CD4-positive, CD25-positive, alpha-beta regulatory T cell (primary cell): ENCODE measurements around the gene IFNAR2. TPM values are rescaled to one million over a fixed set of nuclear protein-coding genes. Genes with fewer than 3 reads are reported as not detected.
A peak's percentile ranks its signal among the peaks of the same experiment; 100 is the strongest.

Experiments
- ATAC-seq, 2 donors: fragments of 150-1000 bp; cut with Tn5 transposase; one replicate each; pipeline ENCODE4 v1.10.0; 2021; ENCODE audit warnings: low read depth in 2 of 2, moderate number of reproducible peaks in 2 of 2, moderate library complexity in 1 of 2
- DNase-seq, 3 donors: peaks; one replicate each; pipeline versions ENCODE4 v3.0.0 to v3.0.0-alpha.2; 2012 to 2022; ENCODE audit warnings: mixed read lengths in 1 of 3
- H3K27ac ChIP-seq: one replicate; pipeline ENCODE4 v1.7.0; 2013; ENCODE audit warnings: mild to moderate bottlenecking, low read length; ENCODE audit not compliant: insufficient read depth, poor library complexity, severe bottlenecking
- H3K27me3 ChIP-seq: one replicate; pipeline ENCODE4 v1.7.0; 2013; ENCODE audit warnings: low read length; ENCODE audit not compliant: control insufficient read depth, insufficient read depth
- H3K36me3 ChIP-seq: one replicate; pipeline ENCODE4 v1.7.0; 2013; ENCODE audit warnings: mild to moderate bottlenecking, low read length, moderate library complexity; ENCODE audit not compliant: control insufficient read depth, insufficient read depth
- H3K4me1 ChIP-seq: 2 replicates; pipeline ENCODE4 v1.7.0; 2013; ENCODE audit warnings: mild to moderate bottlenecking, low read length; ENCODE audit not compliant: insufficient read depth, control insufficient read depth, poor library complexity, severe bottlenecking
- H3K4me3 ChIP-seq: one replicate; pipeline ENCODE4 v1.7.0; 2013; ENCODE audit warnings: low read depth, mild to moderate bottlenecking, low read length, moderate library complexity
- H3K9me3 ChIP-seq, 2 experiments: 1 replicate in 1 of 2; 2 replicates in 1 of 2; pipeline ENCODE4 v1.7.0; 2013; ENCODE audit warnings: low read length in 2 of 2, mild to moderate bottlenecking in 1 of 2, moderate library complexity in 1 of 2; ENCODE audit not compliant: control insufficient read depth in 2 of 2
- H3K27ac Mint-ChIP-seq, 3 donors: one replicate each; pipeline ENCODE4 v1.8.0; 2020 to 2022; ENCODE audit warnings: mild to moderate bottlenecking in 3 of 3, mixed read lengths in 3 of 3, moderate library complexity in 2 of 3
- H3K27me3 Mint-ChIP-seq: one replicate; pipeline ENCODE4 v1.8.0; 2022; ENCODE audit warnings: mild to moderate bottlenecking, mixed read lengths
- H3K36me3 Mint-ChIP-seq: one replicate; pipeline ENCODE4 v1.8.0; 2020; ENCODE audit warnings: mixed read lengths
- H3K4me1 Mint-ChIP-seq, 4 donors: one replicate each; pipeline ENCODE4 v1.8.0; 2020 to 2022; ENCODE audit warnings: mixed read lengths in 4 of 4, mild to moderate bottlenecking in 1 of 4
- H3K4me3 Mint-ChIP-seq, 4 donors: one replicate each; pipeline ENCODE4 v1.8.0; 2020 to 2022; ENCODE audit warnings: mild to moderate bottlenecking in 4 of 4, mixed read lengths in 4 of 4, moderate library complexity in 3 of 4
- H3K9me3 Mint-ChIP-seq, 7 donors: one replicate each; pipeline ENCODE4 v1.8.0; 2020 to 2022; ENCODE audit warnings: mixed read lengths in 7 of 7, mild to moderate bottlenecking in 3 of 7, moderate library complexity in 2 of 7
- polyA plus RNA-seq, 4 donors: library from polyadenylated mRNA; unstranded; fragments of 300-500 nt; fragmentation: Illumina TruSeq; gene quantifications; one replicate each; pipeline ENCODE4 v1.2.3, GENCODE V29; 2021
- total RNA-seq: library from RNA; stranded (reverse); gene quantifications from one replicate; pipeline ENCODE4 v1.2.3, GENCODE V29; 2022

IFNAR2 gene
- total and polyA plus RNA-seq, 5 donors from 2014 or later: 56.9 to 121 (median 111) TPM

DNA sequence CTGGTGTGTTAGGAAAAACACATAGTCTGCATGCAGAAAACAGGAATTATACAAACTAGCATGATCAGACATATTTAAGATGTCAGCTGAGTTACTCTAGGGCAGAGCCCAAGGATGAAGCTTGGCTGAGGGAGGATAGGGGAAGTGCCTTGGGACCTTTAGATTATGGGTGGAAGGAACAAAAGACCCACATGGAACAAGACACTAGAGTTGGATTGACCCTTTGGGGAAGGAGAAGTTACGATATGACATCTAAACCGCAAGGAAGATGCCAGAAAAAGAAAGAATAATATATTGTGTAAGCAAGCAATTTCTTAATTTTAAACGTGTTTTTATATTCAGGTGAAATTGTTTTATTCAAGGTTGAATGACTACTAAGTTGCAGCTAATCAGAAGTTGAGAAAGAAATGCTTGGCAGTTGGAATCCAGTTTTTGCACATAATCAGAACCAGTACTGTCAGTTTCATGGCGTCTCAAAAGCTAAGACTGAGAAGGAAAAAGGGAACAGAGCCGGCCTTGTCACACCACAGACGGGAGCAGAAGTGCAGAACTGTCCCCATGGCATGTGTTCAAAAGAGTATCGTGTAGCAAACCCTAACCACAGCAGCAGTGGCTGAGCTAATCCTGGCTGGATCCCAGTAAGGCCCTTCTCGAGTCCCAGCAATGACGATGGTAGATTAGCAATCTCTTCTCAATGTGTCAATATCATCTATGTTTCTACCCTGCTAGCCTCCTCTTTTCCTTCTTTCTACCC lies 31.2 kb upstream of the IFNAR2 start:
- Histone ChIP-seq H3K27ac (no peak overlapping the region), H3K9me3 (no peaks in the 10 kb centered on the region), H3K4me3 (no peak overlapping the region), H3K27me3 (no peaks in the 10 kb centered on the region), H3K36me3 (no peaks in the 10 kb centered on the region), H3K4me1 (peaks cover 16% of the 10 kb centered on the region)
- Mint-ChIP-seq H3K36me3 (no peaks in the 10 kb centered on the region), H3K4me1 (peaks cover 17 to 44% (median 32%) of the 10 kb centered on the region in 4 donors), H3K9me3 (no peaks in the 10 kb centered on the region), H3K4me3 (no peak overlapping the region), H3K27me3 (peaks cover 25% of the 10 kb centered on the region), H3K27ac (no peak overlapping the region)
- ATAC-seq (no peak), DNase-seq (no peak)

DNA sequence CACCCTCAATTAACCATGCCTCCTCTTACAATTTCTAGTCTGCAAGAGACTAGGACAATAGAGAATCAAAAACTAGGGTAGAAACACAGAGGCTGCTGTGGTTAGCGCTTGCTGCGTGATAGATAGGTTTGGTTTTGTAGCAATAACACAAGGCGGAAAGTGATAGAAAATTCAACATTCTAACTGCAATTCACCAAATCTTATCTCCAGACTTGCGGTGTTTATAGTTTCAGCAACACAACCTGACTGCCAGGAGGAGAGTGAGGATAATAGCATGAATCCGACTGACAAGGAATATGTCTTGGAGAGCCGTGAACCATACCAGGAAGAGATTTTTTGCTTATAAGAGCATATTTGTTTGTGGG lies 30.7 kb upstream of the IFNAR2 start:
- Mint-ChIP-seq H3K27ac (no peak overlapping the region), H3K27me3 (peaks cover 21% of the 10 kb centered on the region), H3K4me1 (peaks cover 17 to 50% (median 34%) of the 10 kb centered on the region in 4 donors), H3K9me3 (no peaks in the 10 kb centered on the region), H3K36me3 (no peaks in the 10 kb centered on the region), H3K4me3 (no peak overlapping the region)
- H3K27ac ChIP-seq: no peak overlapping the region
- DNase-seq (no peak), ATAC-seq (no peak)
- H3K36me3 ChIP-seq: no peaks in the 10 kb centered on the region
- H3K4me1 ChIP-seq: peaks cover 16% of the 10 kb centered on the region
- H3K4me3 ChIP-seq: no peak overlapping the region
- H3K9me3 ChIP-seq: no peaks in the 10 kb centered on the region
- no peaks in the 10 kb centered on the region for H3K27me3 ChIP-seq

DNA sequence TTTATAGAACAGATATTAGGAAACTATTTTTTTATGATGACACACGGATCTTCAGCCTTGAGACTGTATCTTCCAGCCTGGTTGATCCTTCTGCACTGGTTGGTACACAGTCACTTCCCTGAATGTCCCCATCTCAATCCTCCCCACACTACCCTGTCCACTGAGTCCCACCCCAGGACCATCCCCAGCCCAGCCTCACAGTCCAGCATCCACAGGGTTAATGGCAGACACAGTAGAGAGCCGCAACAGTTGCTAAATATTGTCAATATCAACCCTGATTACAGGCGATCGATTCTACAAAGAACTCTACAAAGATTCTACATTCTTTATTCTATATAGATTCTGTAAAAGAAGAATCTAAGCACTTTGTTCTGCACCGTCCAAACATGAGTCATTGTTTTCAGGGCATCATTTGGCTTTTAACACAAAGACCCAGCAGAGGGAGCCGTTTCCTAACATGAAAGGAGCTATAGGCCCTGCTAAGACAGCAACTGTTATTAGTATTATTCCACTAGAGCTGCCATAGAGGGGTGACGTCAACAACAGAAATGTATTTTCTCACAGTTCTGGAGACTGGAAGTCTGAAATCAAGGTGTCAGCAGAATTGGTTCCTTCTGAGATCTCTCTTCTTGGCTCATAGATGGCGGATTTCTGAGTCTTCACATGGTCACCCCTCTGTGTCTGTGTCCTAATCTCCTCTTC lies 30.1 kb upstream of the IFNAR2 start:
- H3K4me3 Mint-ChIP-seq: peak overlapping the region in 1 of 4 donors; percentile 21
- peak overlapping the region; percentile 60 to 76 (median 63) for H3K27ac Mint-ChIP-seq
- peaks cover 21% of the 10 kb centered on the region for H3K27me3 Mint-ChIP-seq
- H3K9me3 ChIP-seq: no peaks in the 10 kb centered on the region
- no peaks in the 10 kb centered on the region for H3K9me3 Mint-ChIP-seq
- peak overlapping the region; percentile 8 for H3K4me3 ChIP-seq
- no peaks in the 10 kb centered on the region for H3K27me3 ChIP-seq
- H3K4me1 Mint-ChIP-seq: peaks cover 17 to 54% (median 37%) of the 10 kb centered on the region in 4 donors
- DNase-seq: peak; percentile 76 to 93 (median 85)
- H3K36me3 ChIP-seq: no peaks in the 10 kb centered on the region
- ATAC-seq: peak; percentile 89 to 91
- no peaks in the 10 kb centered on the region for H3K36me3 Mint-ChIP-seq
- peaks cover 20% of the 10 kb centered on the region for H3K4me1 ChIP-seq
- H3K27ac ChIP-seq: peak overlapping the region; percentile 64

DNA sequence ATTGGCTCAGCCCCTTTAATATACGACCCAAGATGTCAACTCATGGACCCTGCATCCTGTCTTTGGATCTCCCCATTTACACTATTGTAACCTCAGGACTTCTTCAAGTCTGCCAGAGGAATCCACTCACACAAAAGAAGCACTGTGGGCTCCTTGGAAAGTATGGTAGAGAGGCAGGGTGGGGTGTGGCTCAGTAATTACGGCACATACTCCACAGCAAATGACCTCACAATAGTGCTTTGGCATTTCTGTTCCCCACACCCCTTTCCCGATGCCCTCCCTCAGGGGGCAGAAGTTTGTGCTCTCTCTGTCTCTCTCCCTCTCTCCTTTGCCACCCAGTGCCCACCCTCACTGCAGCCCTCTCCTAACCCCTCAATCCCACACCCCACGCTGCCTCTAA lies 27.8 kb upstream of the IFNAR2 start:
- H3K4me1 Mint-ChIP-seq: peaks cover 25 to 65% (median 41%) of the 10 kb centered on the region in 4 donors
- no peak overlapping the region for H3K4me3 Mint-ChIP-seq
- DNase-seq: no peak
- H3K27ac Mint-ChIP-seq: peak overlapping the region in 2 of 3 donors; percentile 63 to 83
- ATAC-seq: no peak
- H3K4me1 ChIP-seq: peaks cover 35% of the 10 kb centered on the region
- H3K9me3 Mint-ChIP-seq: no peaks in the 10 kb centered on the region
- H3K27me3 ChIP-seq: no peaks in the 10 kb centered on the region
- H3K4me3 ChIP-seq: no peak overlapping the region
- H3K27ac ChIP-seq: no peak overlapping the region
- no peaks in the 10 kb centered on the region for H3K36me3 ChIP-seq
- H3K27me3 Mint-ChIP-seq: peaks cover 3% of the 10 kb centered on the region
- H3K9me3 ChIP-seq: no peaks in the 10 kb centered on the region
- no peaks in the 10 kb centered on the region for H3K36me3 Mint-ChIP-seq

DNA sequence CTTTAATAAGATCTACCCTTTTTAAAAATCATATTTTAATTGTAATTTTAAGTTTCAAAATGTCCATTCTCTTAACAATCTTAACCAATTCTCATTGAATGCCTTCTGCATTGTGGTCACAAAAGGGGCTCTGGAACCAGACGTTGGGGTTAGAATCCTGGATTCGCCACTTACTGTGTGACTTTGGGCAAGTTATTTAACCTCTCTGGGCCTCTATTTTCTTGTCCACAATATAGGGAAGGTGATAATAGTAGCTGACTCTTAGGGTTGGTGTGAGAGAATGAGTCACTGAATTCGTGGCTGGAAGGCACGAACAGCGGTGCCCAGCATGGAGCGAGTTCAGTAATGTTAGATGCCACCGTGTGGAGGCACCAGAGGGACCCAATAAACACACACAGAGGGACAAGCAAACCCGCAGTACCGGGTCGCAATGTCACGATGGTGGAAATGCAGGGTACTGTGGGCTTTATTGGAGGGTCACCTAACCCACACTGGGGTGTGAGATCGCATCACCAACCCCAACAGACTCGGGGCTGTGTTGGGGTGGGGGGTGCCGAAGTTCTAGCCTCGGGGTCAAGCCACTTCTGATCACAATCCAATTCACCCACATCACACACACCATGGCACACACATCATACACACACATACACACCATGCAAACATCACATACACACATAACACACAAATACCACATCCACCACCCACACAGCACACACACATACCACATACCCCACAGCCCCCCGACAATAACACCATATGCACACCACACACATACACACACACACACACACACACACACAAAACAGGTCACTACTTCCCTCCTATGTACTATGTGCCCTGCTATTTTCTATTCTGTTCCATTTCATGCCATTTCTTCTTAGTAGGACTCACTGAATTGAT lies 27.0 kb upstream of the IFNAR2 start:
- peak overlapping the region in 3 of 4 donors; percentile 13 to 69 (median 52) for H3K4me3 Mint-ChIP-seq
- Histone ChIP-seq H3K9me3 (no peaks in the 10 kb centered on the region), H3K27ac (no peak overlapping the region), H3K4me1 (peaks cover 37% of the 10 kb centered on the region), H3K4me3 (no peak overlapping the region), H3K27me3 (no peaks in the 10 kb centered on the region), H3K36me3 (no peaks in the 10 kb centered on the region)
- DNase-seq (no peak), ATAC-seq (no peak)
- no peaks in the 10 kb centered on the region for H3K36me3 Mint-ChIP-seq
- H3K27me3 Mint-ChIP-seq: no peaks in the 10 kb centered on the region
- H3K9me3 Mint-ChIP-seq: no peaks in the 10 kb centered on the region
- H3K27ac Mint-ChIP-seq: peak overlapping the region; percentile 50 to 93 (median 86)
- H3K4me1 Mint-ChIP-seq: peaks cover 23 to 70% (median 44%) of the 10 kb centered on the region in 4 donors

DNA sequence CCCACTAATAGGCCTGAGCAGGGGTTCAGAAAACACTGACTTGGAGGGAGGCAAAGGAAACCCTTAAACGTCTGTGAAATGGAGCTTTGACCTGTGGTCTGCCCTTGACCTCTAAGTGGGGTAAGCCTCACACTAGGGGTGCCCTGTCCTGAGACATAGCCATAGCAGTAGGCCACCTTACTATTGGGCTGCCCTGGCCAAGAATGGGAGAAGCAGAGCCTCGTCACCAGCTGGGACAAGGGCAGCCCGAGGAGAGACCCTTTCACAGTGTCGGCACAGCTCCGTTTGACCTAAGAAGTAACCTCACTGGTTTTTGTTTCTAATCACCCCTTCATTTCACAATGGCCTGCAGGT lies 26.4 kb upstream of the IFNAR2 start:
- Histone ChIP-seq H3K4me1 (peaks cover 37% of the 10 kb centered on the region), H3K27me3 (no peaks in the 10 kb centered on the region), H3K36me3 (no peaks in the 10 kb centered on the region), H3K4me3 (no peak overlapping the region), H3K27ac (no peak overlapping the region), H3K9me3 (no peaks in the 10 kb centered on the region)
- peaks cover 23 to 76% (median 49%) of the 10 kb centered on the region in 4 donors for H3K4me1 Mint-ChIP-seq
- no peaks in the 10 kb centered on the region for H3K27me3 Mint-ChIP-seq
- DNase-seq (no peak), ATAC-seq (no peak)
- H3K4me3 Mint-ChIP-seq: no peak overlapping the region
- H3K36me3 Mint-ChIP-seq: no peaks in the 10 kb centered on the region
- no peaks in the 10 kb centered on the region for H3K9me3 Mint-ChIP-seq
- H3K27ac Mint-ChIP-seq: peak overlapping the region in 2 of 3 donors; percentile 50 to 93

DNA sequence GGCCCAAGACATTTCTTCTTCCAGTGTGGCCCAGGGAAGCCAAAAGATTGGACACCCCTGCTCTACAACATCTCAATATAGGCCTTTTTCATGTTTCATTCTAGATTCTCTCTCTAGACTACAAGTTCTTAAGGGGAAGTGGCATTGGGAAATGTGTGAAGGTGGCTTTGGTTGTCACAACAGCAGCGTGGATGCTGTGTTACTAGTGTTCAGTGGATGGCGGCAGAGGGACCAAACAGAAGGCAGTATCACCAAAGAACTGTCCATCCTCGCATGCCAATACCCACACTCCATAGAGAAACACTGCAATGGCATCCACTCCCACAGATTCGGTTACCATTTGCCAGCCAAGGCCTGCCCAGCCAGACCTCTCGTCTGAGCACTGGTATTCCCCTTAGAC lies 24.3 kb upstream of the IFNAR2 start:
- Histone ChIP-seq H3K9me3 (no peaks in the 10 kb centered on the region), H3K4me3 (peak overlapping the region; percentile 70), H3K27ac (peak overlapping the region; percentile 42), H3K4me1 (peaks cover 30% of the 10 kb centered on the region), H3K27me3 (no peaks in the 10 kb centered on the region), H3K36me3 (no peaks in the 10 kb centered on the region)
- peak; percentile 11 to 40 for ATAC-seq
- H3K36me3 Mint-ChIP-seq: no peaks in the 10 kb centered on the region
- DNase-seq: peak in 1 of 3 donors; percentile 66
- H3K27me3 Mint-ChIP-seq: no peaks in the 10 kb centered on the region
- H3K27ac Mint-ChIP-seq: peak overlapping the region; percentile 85 to 95 (median 87)
- peak overlapping the region in 3 of 4 donors; percentile 77 to 84 (median 78) for H3K4me3 Mint-ChIP-seq
- H3K9me3 Mint-ChIP-seq: no peaks in the 10 kb centered on the region
- peaks cover 13 to 78% (median 42%) of the 10 kb centered on the region in 4 donors for H3K4me1 Mint-ChIP-seq
